SJSA1 (cell line): ENCODE results near the gene DDIT4L. TPM values are rescaled to one million over a fixed set of nuclear protein-coding genes. Genes with fewer than 3 reads are reported as not detected.

Experiments used
- DNase-seq, 2 experiments: peaks; one replicate each; pipeline ENCODE4 v3.0.0-alpha.2; 2015 to 2020; ENCODE audit warnings: low spot score in 2 of 2, low read depth in 1 of 2
- H3K27ac ChIP-seq: fragments of 250-450 bp; sonication (Bioruptor Pico); 2 replicates; pipeline ENCODE4 v1.5.1; 2020; ENCODE audit warnings: mild to moderate bottlenecking, moderate library complexity
- H3K27me3 ChIP-seq: fragments of 250-450 bp; sonication (Bioruptor Pico); replicated peaks from 2 replicates; pipeline ENCODE4 v1.5.1; 2020; ENCODE audit warnings: mild to moderate bottlenecking, moderate library complexity
- H3K36me3 ChIP-seq: fragments of 250-450 bp; sonication (Bioruptor Pico); 2 replicates; pipeline ENCODE4 v1.5.1; 2020; ENCODE audit warnings: mild to moderate bottlenecking
- H3K4me1 ChIP-seq: fragments of 250-450 bp; sonication (Bioruptor Pico); replicated peaks from 2 replicates; pipeline ENCODE4 v1.6.1; 2021; ENCODE audit warnings: mild to moderate bottlenecking
- H3K4me3 ChIP-seq: fragments of 250-450 bp; sonication (Bioruptor Pico); 2 replicates; pipeline ENCODE4 v1.5.1; 2020; ENCODE audit warnings: mild to moderate bottlenecking
- H3K9me3 ChIP-seq: fragments of 250-450 bp; sonication (Bioruptor Pico); replicated peaks from 2 replicates; pipeline ENCODE4 v1.5.1; 2020; ENCODE audit warnings: mild to moderate bottlenecking
- total RNA-seq: library from RNA; depleted of rRNA; stranded (reverse); fragments of >200 nt; shearing (Covaris generic); gene quantifications from 2 replicates; pipeline ENCODE4 v1.2.3, GENCODE V29; 2014

DDIT4L gene
- total RNA-seq, 1 experiment from 2014 or later = 2.1 TPM

DNA sequence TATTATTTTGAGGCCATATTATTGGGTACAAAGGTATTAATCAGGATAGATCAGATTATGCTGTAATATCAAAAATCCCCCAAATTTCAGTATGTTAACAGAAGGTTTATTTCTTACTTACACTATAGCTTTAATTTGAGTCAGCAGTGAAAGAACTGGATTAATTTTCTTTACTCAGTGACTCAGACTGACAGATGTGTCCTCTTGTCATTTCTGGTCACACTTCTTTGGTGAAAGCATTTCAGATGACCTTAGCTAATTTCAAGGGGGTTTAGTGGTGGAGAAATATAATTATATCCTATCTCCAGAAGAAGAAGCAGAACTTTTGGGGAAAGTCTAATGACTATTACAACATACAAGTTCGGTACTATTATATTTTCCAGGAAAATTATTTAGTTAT lies 12.4 kb downstream of the DDIT4L start:
- Histone ChIP-seq H3K36me3 (no peaks in the 10 kb centered on the region), H3K4me1 (no peaks in the 10 kb centered on the region)
- DNase-seq = no peak

DNA sequence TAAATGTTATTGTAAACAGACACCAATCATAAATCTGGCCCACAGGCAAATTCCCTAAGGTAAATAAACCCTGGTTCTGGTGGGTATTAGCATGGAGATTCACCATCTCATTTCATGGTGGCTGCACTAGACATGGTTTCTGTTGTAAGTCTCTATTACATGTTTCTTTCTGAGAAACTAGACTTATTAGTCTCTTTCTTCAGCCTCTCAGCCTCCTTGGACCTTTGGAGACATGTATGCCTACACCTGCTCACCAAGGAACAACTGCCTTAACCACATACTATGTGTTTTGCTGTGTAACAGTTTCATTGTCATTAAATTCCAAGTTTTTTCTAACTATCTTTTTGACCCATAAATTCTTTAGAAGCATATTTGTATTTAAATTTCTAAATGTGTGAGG lies 13.1 kb downstream of the DDIT4L start:
- no peak overlapping the region for H3K27ac ChIP-seq
- no peak overlapping the region for H3K4me3 ChIP-seq
- H3K36me3 ChIP-seq = no peaks in the 10 kb centered on the region
- H3K4me1 ChIP-seq = no peaks in the 10 kb centered on the region
- DNase-seq = no peak
- H3K9me3 ChIP-seq = no peaks in the 10 kb centered on the region
- no peaks in the 10 kb centered on the region for H3K27me3 ChIP-seq

More for the DNA sequence above, 12.4 kb downstream of the DDIT4L start:
- no peaks in the 10 kb centered on the region for H3K9me3 ChIP-seq
- H3K27me3 ChIP-seq = no peaks in the 10 kb centered on the region
- no peak overlapping the region for H3K27ac ChIP-seq
- H3K4me3 ChIP-seq = no peak overlapping the region

DNA sequence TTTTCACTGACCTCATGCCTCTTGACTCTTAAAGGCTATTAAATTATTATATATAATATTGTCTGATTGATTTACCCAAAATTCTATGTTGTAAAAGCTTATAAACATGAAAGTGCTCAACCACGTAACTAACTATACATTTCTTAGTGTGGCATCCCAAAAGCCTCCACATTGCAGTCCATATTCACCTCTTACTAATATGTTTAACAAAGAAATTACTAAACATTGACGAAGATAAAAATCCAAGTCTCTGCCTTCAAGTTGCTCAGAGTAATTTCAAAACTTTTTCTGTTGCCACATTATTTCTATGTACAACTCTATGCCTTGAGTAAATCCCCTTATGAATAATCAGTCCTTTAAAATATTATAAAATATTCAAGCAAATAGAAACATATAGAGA lies 14.4 kb downstream of the DDIT4L start:
- Histone ChIP-seq H3K9me3 (no peaks in the 10 kb centered on the region; the same call in 1 of the 2 replicates), H3K36me3 (no peaks in the 10 kb centered on the region), H3K27ac (no peak overlapping the region), H3K4me1 (peaks cover 5% of the 10 kb centered on the region), H3K27me3 (no peaks in the 10 kb centered on the region), H3K4me3 (no peak overlapping the region)
- DNase-seq = no peak

DNA sequence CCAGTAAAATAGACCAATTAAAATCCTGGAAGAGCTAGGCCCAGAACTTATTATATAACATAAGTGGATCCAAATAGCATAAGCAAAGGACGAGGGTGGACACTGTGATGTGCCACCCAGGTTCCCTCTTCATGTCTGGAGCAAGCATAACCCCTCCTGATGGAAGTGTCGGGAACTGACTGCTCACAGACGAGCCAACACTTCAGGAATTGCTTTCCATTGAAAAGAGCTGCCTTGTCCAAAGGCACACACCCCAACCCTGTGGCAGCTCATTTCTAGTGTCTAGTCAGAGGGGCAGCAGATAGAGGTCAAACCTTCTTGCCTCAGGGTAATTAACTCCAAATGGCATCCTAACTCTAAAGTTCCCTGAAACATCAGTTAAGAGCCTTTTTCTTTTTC lies 15.3 kb downstream of the DDIT4L start:
- H3K4me1 ChIP-seq = peaks cover 14% of the 10 kb centered on the region
- no peaks in the 10 kb centered on the region for H3K36me3 ChIP-seq
- no peaks in the 10 kb centered on the region for H3K27me3 ChIP-seq
- DNase-seq = no peak
- no peak overlapping the region for H3K4me3 ChIP-seq
- H3K27ac ChIP-seq = no peak overlapping the region
- no peaks in the 10 kb centered on the region; the same call in 1 of the 2 replicates for H3K9me3 ChIP-seq

DNA sequence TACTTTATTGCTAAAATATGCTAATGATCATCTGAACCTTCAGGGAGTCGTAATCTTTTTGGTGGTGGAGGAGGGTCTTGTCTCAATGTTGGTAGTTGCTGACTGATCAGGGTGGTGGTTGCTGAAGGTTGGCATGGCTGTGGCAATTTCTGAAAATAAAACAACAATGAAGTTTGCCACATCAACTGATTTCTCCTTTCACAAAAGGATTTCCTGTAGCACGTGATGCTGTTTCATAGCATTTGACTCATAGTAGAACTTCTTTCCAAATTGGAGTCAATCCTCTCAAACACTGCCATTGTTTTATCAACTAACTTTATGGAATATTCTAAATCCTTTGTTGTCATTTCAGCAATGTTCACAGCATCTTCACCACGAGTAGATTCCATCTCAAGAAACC lies 19.3 kb downstream of the DDIT4L start:
- H3K27ac ChIP-seq = no peak overlapping the region
- H3K27me3 ChIP-seq = no peaks in the 10 kb centered on the region
- H3K4me3 ChIP-seq = no peak overlapping the region
- no peaks in the 10 kb centered on the region; the same call in 1 of the 2 replicates for H3K9me3 ChIP-seq
- peaks cover 31% of the 10 kb centered on the region for H3K4me1 ChIP-seq
- DNase-seq = no peak
- H3K36me3 ChIP-seq = no peaks in the 10 kb centered on the region

DNA sequence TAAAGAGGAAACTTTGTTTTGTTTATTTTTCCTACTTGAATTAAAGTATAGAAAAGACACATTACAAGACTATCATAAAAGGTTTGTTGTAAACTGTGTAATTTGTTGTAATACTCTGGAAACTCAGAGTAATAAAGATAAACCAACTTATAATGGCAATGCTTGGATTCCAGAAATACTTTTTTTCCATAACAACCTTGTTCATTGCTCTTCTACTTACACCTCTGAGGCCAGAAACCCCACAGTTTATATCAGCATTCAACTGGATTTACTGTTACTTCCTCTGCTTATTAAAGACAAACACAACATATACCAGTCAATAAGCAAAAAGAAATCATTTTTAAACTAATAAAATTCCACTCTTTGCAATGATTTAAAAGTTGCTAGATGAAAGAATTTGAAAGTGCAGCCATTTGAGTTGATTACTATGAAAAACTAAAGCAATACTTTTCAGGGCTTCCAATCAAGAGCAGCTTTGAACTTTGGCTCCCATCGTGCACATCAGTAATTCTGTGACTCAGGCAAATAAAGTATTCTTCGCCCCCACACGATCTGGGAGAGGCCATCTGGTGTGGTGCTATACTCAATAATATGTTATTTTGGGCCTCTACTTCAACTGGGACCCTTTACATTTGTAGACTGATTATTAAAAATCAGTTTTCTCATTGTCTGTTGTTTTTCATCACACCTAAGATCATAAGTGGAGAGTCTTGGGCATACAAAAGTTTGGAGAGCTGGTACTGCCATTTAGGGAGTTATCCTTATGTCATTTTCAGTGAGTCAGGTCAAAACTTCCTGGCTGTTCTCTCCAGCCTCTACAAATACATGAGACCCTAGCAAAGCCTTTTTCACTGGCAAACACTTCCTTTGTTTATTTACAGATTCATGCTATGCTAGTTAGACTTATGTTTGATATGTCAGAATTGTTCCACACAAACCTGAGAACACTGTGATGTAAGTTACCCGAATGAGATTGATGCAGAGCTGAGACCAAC lies 20.5 kb downstream of the DDIT4L start:
- peak overlapping the region; percentile 47 for H3K27ac ChIP-seq
- no peaks in the 10 kb centered on the region; the same call in 1 of the 2 replicates for H3K9me3 ChIP-seq
- peaks cover 31% of the 10 kb centered on the region for H3K4me1 ChIP-seq
- no peaks in the 10 kb centered on the region for H3K27me3 ChIP-seq
- no peaks in the 10 kb centered on the region for H3K36me3 ChIP-seq
- DNase-seq = peak in 1 of 2 experiments; percentile 52
- no peak overlapping the region for H3K4me3 ChIP-seq

DNA sequence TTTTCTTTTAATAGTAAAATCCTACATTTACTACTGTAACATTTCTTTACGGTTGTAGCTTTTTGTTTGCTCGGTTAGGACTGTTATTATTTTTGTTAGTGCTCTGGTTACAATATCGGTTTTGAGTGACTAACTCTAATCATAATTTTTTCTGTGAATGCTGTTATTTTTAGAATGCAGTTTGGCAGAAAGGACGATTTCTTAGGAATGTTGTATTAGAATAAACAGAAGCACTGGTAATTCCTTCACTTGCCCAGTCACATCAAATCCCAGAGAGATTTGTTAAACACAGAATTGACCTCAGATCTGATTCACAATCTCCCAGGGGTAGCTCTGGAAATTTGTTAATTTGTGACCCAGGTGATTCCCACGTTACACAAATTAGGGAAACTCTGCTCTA lies 21.7 kb downstream of the DDIT4L start:
- peak overlapping the region; percentile 2; the same call in 1 of the 2 replicates for H3K4me3 ChIP-seq
- DNase-seq = peak in 1 of 2 experiments; percentile 50
- peak overlapping the region; percentile 47 for H3K27ac ChIP-seq
- peaks cover 31% of the 10 kb centered on the region for H3K4me1 ChIP-seq
- no peaks in the 10 kb centered on the region for H3K27me3 ChIP-seq
- H3K36me3 ChIP-seq = no peaks in the 10 kb centered on the region
- H3K9me3 ChIP-seq = no peaks in the 10 kb centered on the region; the same call in 1 of the 2 replicates

DNA sequence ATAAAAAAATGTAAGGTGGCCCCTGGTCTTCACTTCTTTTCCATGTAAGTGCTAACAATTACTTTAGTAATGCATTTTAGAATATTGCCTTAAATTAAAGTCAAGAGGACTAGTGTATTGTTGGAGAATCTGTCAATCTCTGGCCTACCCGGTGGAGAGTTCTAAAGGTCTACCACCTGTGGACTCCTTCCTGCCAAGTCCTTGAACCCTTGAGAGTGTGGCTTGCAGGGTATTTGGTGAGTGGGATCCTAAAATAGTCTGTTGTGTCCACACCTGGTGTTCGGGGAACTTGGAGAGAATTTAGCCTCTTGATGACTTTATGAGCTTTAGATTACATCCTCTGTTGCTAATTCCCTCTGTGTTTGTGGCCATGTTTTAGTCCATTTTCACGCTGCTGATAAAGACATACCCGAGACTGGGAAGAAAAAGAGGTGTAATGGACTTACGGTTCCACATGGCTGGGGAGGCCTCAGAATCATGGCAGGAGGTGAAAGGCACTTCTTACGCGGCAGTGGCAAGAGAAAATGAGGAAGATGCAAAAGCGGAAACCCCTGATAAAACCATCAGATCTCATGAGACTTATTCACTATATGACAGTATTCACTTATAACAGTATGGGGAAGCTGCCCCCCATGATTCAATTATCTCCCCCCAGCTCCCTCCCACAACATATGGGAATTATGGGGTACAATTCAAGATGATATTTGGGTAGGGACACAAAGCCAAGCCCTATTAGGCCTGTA lies 23.8 kb downstream of the DDIT4L start:
- no peak for DNase-seq
- Histone ChIP-seq H3K9me3 (no peaks in the 10 kb centered on the region; the same call in 1 of the 2 replicates), H3K4me3 (no peak overlapping the region), H3K27me3 (no peaks in the 10 kb centered on the region), H3K4me1 (peaks cover 31% of the 10 kb centered on the region), H3K27ac (no peak overlapping the region), H3K36me3 (no peaks in the 10 kb centered on the region)

DNA sequence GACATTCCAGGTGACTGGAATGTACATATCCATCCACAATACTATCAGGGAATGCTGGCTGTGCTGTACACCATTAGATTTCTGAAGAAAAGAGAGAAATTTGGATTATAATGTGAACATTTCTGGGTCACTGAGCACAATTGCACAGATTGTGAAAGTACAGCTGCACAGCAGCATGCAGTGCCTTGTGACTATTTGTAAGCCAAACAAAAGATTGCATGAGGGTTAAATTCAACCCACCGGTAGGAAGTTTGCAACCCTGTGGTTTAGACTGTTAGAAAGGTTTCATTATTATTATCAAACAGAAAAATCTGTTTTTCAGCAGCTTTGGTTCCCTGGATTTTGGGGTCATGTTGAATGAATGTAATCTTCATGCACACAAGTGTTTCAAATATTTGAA lies 24.5 kb downstream of the DDIT4L start:
- Histone ChIP-seq H3K4me3 (no peak overlapping the region), H3K36me3 (no peaks in the 10 kb centered on the region), H3K27me3 (no peaks in the 10 kb centered on the region), H3K9me3 (no peaks in the 10 kb centered on the region; the same call in 1 of the 2 replicates), H3K27ac (no peak overlapping the region), H3K4me1 (peaks cover 26% of the 10 kb centered on the region)
- DNase-seq = no peak

DNA sequence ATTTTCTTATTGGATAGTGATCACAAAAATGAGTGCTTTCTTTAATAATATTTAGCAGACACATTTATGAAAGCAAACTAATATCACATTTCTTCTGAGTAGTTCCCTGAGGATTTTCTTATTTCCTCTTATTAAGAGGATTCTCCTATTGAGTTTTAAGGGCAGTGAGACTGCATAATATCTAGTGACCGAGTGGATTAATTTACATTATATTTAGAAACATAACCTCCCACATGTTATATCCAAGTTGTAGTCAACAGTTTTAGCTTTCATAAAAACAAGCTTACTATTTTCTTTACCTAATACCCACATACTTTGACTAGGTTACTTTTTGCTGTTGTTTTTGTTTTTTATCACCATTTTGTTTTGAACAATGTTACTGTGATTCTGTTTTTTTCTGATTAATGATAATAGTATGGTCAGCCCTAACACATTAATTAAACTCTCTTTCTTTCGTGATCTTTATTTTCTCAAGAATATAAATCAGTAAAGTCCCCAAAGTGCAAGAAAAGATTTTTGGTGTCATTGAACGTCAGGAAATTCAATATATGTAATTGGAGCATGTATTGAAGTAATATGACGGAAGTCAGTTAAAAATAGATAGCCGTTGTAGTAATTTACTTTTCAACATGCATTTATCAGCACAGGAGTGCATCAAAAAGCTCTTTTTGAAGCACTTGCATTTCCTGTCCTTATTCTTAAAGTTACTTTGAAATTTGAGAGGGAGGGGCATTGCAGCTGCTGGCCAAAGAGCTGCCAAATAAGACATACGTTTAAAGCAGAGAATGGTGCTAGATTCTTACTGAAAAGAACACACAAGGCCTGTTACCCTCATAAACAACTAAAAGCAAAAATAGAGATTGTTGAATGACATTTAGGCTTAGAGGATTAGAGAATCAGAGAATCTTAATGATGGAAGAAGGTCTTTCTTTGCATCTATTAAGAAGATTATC lies 25.2 kb downstream of the DDIT4L start:
- Histone ChIP-seq H3K4me1 (peaks cover 19% of the 10 kb centered on the region), H3K27me3 (no peaks in the 10 kb centered on the region), H3K4me3 (no peak overlapping the region), H3K27ac (no peak overlapping the region), H3K36me3 (no peaks in the 10 kb centered on the region), H3K9me3 (no peaks in the 10 kb centered on the region; the same call in 1 of the 2 replicates)
- no peak for DNase-seq

DNA sequence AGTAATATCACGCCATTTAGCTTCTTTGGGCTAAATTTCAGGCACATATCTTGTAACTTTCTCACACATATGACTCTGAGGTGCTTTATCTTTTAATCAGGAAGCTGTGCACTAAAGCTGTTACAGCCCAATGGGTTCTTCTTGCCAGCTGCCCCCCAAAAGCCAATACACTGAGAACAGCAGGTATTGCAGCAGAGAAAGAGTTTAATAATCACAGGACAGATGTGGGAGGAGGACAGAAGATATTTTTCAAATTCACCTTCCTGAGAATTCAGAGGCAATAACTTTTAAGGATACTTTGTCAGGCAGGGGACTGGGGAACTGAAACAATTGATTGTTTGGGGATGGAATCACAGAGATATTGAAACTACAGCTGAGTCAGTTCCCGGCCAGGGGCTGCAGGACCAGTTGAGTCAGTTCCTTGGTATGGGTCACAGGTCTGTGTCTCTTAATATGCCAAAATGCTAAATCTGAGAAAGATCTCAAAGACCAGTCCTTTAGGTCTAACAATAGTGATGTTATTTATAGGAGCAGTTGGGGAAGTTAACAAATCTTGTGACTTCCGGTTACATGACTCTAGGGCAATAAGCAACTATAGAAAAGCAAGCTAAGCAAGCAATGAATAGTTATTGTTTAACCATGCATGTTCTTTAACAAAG lies 28.1 kb downstream of the DDIT4L start:
- Histone ChIP-seq H3K9me3 (no peaks in the 10 kb centered on the region; the same call in 1 of the 2 replicates), H3K27me3 (no peaks in the 10 kb centered on the region), H3K4me3 (no peak overlapping the region), H3K36me3 (no peaks in the 10 kb centered on the region), H3K4me1 (no peaks in the 10 kb centered on the region), H3K27ac (no peak overlapping the region)
- DNase-seq = no peak

DNA sequence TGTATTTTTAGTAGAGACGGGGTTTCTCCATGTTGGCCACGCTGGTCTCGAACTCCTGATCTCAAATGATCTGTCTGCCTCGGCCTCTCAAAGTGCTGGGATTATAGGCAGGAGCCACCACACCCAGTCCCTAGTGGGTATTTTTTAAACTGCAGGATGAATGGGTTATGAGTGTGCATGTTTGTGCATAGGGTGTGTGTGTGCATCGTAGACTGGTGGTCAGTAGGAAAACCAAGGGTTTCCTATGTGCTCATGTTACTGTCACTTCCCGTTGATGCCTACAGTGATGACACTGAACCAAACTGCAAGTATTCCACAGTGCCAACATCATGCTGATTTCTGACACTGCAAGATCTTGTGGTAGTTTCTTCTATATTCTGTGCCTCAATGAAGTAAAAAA lies 41.1 kb downstream of the DDIT4L start:
- Histone ChIP-seq H3K4me1 (no peaks in the 10 kb centered on the region), H3K27ac (no peak overlapping the region), H3K36me3 (no peaks in the 10 kb centered on the region), H3K9me3 (no peaks in the 10 kb centered on the region), H3K4me3 (no peak overlapping the region), H3K27me3 (no peaks in the 10 kb centered on the region)
- DNase-seq = no peak
